GM12875 (cell line): ENCODE measurements around the gene ANAPC7.

ENCODE experiments used
- H3K4me3 ChIP-seq: one replicate; pipeline ENCODE4 v1.5.1; 2011; ENCODE audit warnings: low read depth, low read length, control low read depth
- TF ChIP-seq, protein P1 (sequence below): IDR thresholded peaks from 2 replicates; pipeline ENCODE4 v1.5.1; 2011; ENCODE audit warnings: low read depth, mild to moderate bottlenecking, control low read depth, inconsistent platforms, low read length, moderate library complexity, borderline replicate concordance; ENCODE audit not compliant: insufficient read depth

ANAPC7 gene

DNA sequence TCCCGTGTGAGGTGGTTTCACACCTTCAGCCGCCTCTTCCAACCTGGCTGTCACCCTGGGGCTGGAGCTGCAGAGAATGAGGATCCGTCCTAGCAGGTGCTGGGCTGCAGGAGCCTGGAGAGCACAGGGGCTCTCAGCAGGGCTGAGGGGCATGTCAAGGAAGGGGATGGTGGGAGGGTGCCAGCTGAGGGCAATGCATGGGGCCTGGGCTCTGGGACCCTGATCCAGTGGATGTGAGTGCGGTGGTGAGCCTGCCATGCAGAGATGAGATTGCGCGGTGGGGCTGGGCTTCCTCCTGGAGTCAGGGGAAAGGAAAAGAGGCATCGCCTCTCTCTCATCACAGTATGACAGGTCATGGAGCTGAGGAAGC is 31.5 kb downstream of the ANAPC7 start:
- no peak overlapping the region for H3K4me3 ChIP-seq
- TF ChIP-seq, protein P1, sequence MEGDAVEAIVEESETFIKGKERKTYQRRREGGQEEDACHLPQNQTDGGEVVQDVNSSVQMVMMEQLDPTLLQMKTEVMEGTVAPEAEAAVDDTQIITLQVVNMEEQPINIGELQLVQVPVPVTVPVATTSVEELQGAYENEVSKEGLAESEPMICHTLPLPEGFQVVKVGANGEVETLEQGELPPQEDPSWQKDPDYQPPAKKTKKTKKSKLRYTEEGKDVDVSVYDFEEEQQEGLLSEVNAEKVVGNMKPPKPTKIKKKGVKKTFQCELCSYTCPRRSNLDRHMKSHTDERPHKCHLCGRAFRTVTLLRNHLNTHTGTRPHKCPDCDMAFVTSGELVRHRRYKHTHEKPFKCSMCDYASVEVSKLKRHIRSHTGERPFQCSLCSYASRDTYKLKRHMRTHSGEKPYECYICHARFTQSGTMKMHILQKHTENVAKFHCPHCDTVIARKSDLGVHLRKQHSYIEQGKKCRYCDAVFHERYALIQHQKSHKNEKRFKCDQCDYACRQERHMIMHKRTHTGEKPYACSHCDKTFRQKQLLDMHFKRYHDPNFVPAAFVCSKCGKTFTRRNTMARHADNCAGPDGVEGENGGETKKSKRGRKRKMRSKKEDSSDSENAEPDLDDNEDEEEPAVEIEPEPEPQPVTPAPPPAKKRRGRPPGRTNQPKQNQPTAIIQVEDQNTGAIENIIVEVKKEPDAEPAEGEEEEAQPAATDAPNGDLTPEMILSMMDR: no peak

GRCh38 chr12:110371408-110372055 is 32.0 kb downstream of the ANAPC7 start:
- H3K4me3 ChIP-seq: no peak overlapping the region
- TF ChIP-seq, protein P1: no peak

DNA sequence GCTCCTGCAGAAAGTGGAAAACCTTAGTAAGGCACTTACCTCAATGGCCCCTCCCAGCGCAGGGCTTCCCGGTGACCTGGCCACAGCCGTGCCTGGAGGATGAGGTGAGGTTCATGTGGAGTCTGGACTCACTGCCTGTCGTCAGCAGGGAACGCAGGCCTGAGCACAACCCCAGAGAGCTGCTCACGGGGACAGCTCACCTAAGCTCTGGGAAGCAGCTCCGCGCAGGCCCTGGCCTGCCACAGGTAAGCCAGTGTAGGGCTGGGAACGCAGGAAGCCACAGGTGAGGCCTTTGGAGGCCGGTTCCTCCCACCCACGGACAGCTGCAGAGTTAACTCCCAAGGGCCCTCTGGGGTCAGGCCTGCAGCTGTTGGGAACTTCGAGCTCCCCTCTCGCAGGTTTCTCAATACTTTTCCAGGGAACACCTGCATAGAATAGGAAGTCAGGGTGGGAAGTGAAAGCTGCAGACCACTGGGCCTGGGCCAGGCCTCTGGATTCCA is 32.7 kb downstream of the ANAPC7 start:
- TF ChIP-seq, protein P1: no peak
- no peak overlapping the region for H3K4me3 ChIP-seq

DNA sequence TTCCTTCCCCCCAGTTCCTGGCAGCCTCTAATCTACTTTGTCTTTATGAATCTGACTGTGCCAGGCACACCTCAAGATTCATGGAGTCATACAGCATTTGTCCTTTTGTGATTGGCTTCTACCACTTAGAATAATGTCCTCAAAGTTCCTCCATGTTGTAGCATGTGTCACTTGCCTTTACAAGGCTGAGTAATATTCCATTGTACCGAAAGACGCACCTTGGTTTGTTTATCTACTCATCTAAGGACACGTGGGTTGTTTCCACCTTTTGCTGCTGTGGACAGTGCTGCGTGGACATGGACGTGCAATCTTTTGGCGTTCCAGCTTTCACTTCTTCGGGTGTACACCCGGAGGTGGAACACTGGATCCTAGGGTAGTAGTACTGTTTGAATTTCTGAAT is 33.5 kb downstream of the ANAPC7 start:
- TF ChIP-seq, protein P1: no peak

DNA sequence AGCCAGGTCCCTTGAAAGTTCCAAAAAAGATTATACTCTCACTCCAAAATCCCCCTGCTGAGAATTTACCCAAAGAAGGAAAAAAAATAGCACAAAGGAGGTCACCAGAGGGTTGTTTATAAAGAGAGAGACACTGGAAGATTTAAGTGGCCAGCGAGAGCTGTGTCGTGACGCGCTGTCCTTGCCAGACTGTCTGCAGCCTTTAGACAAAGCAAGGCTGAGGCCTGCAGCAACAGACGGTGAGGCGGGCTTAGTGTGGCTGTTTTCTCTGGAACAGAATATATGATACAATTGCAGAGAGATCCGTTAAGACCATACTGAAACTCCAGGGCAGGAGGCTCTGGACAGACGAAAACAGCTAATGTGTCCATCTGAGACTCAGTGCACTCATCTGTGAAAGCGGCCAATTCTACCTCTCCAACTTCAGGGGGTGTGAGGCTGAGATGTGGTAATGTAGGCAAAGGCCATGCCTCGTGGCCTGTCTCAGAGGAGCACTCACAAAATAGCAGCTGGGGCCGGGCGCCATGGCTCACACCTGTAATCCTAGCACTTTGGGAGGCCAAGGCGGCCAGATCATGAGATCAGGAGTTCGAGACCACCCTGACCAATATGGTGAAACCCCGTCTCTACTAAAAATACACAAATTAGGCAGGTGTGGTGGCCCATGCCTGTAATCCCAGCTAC is 36.2 kb downstream of the ANAPC7 start:
- no peak overlapping the region for H3K4me3 ChIP-seq
- TF ChIP-seq, protein P1: no peak

More for the DNA sequence above, 33.5 kb downstream of the ANAPC7 start:
- no peak overlapping the region for H3K4me3 ChIP-seq

DNA sequence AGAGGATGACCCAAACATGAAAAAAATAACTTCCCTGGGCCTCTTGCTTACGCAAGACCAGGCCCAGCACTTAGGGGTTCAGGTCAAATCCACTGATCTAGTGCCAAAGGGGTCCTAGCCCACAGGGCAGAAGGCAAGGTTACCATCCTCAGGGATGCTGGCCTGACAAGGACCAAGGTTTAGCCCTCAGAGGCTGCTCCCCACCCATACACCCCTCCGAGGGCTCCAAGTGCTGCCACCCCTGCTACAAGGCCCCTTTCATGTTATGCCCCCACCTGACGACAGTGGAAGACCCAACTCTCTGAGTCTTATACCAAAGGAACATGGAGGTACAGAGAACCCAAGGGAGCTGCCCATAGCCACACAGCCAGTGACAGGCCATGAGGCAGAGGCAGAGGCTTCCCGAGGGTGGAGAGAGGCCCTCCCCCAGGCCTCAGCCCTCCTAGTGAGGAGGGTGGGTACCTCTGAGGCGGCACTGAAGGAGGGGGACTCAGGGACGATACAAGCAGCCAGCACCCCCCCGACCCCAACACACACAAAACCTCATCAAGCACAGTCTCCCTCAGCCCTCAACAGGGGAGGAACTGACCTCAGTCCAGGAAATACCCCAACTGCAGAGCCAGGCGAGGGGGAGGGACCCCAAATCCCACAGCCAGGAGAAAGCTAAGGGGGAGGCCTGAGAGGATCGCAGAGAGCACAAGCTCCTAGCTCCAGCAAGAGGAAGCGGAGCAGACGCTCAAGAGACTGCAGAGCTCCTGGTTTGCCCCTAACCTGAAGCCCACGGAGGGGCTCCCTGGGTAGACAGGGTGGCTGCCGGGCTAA is 37.0 kb downstream of the ANAPC7 start:
- TF ChIP-seq, protein P1: no peak
- no peak overlapping the region for H3K4me3 ChIP-seq
